HCT116 (cell line): ENCODE data around the gene CCNB2. TPM values are rescaled to one million over a fixed set of nuclear protein-coding genes. Genes with fewer than 3 reads are reported as not detected.

Experiments used
- ATAC-seq: fragments of 200-7000 bp; cut with Tn5 transposase; 2 replicates; pipeline ENCODE4 v1.9.1; 2020; ENCODE audit warnings: mild to moderate bottlenecking, moderate library complexity
- BruUV-seq: library from RNA; stranded (reverse); fragments of 400-500 nt; replicated peaks from 2 replicates; lab custom pipeline; 2021; lab: Mats Ljungman, UMichigan
- CTCF ChIA-PET: fragments of 300-600 bp; sonication (Branson Sonifier 250); formaldehyde crosslinking; loops from one replicate; lab custom pipeline; 2021; ENCODE audit warnings: antibody characterized with exemption; lab: Charles Lee
- POLR2A ChIA-PET: fragments of 300-600, 350-600 bp; sonication (Branson Sonifier 250); formaldehyde crosslinking; loops from one replicate; lab custom pipeline; 2021; ENCODE audit warnings: antibody characterized with exemption; lab: Charles Lee
- RAD21 ChIA-PET, 2 experiments: fragments of 300-600 bp; sonication (Branson Sonifier 250); formaldehyde crosslinking; loops; one replicate each; lab custom pipeline; 2023; ENCODE audit warnings: low total read pairs in 2 of 2; ENCODE audit not compliant: uncharacterized antibody in 2 of 2, unreplicated experiment in 2 of 2, low non-redundant PET in 1 of 2; lab: Charles Lee
- DNase-seq: peaks from one replicate; pipeline ENCODE4 v3.0.0-alpha.2; 2010; ENCODE audit warnings: low read depth, low spot score
- H2AFZ ChIP-seq: fragments of 200-600 bp; shearing (Covaris generic), sonication (generic); 2 replicates; pipeline ENCODE4 v1.6.1; 2017; ENCODE audit warnings: low read depth, mixed run types, mixed read lengths, antibody characterized with exemption, low read length; ENCODE audit not compliant: poor library complexity, severe bottlenecking
- H3K27ac ChIP-seq: 2 replicates; pipeline ENCODE4 v1.5.1; 2012; ENCODE audit warnings: low read depth, low read length
- H3K27me3 ChIP-seq: fragments of 200-600 bp; sonication (generic); 2 replicates; pipeline ENCODE4 v1.6.1; 2016; ENCODE audit warnings: mixed run types, low read length, mixed read lengths; ENCODE audit not compliant: insufficient read depth
- H3K36me3 ChIP-seq, 2 experiments: fragments of 200-500 bp in 1 of 2; fragments of 200-600 bp in 1 of 2; sonication (Bioruptor generic) in 1 of 2; sonication (generic) in 1 of 2; 2 replicates each; pipeline versions ENCODE4 v1.5.1 to v1.6.1; 2014 to 2016; ENCODE audit warnings: low read length in 2 of 2, inconsistent platforms in 1 of 2, mixed read lengths in 1 of 2, mixed run types in 1 of 2; ENCODE audit not compliant: insufficient read depth in 2 of 2, control insufficient read depth in 1 of 2
- H3K4me1 ChIP-seq, 2 experiments: fragments of 200-600 bp in 1 of 2; sonication (generic) in 1 of 2; 2 replicates each; pipeline versions ENCODE4 v1.5.1 to v1.6.1; 2012 to 2017; ENCODE audit warnings: low read length in 2 of 2, inconsistent platforms in 1 of 2, mild to moderate bottlenecking in 1 of 2, mixed read lengths in 1 of 2, mixed run types in 1 of 2, moderate library complexity in 1 of 2; ENCODE audit not compliant: insufficient read depth in 2 of 2, control insufficient read depth in 1 of 2
- H3K4me2 ChIP-seq: fragments of 200-600 bp; sonication (generic); 2 replicates; pipeline ENCODE4 v1.6.1; 2017; ENCODE audit warnings: mixed run types, low read length, mixed read lengths
- H3K4me3 ChIP-seq, 2 experiments: fragments of 200-600 bp in 1 of 2; sonication (generic) in 1 of 2; replicated peaks in 1 of 2; 2 replicates each; pipeline ENCODE4 v1.5.1; 2011 to 2016; ENCODE audit warnings: low read length in 2 of 2, control low read depth in 1 of 2, low read depth in 1 of 2, mild to moderate bottlenecking in 1 of 2, mixed read lengths in 1 of 2, mixed run types in 1 of 2
- H3K79me2 ChIP-seq: fragments of 200-600 bp; sonication (generic); 2 replicates; pipeline ENCODE4 v1.6.1; 2017; ENCODE audit warnings: mild to moderate bottlenecking, mixed run types, low read length, moderate library complexity, mixed read lengths; ENCODE audit not compliant: insufficient read depth
- H3K9ac ChIP-seq: fragments of 200-600 bp; sonication (generic); 2 replicates; pipeline ENCODE4 v1.6.1; 2016; ENCODE audit warnings: low read length, mixed read lengths
- H3K9me2 ChIP-seq: fragments of 200-600 bp; sonication (generic), shearing (Covaris generic); 2 replicates; pipeline ENCODE4 v1.6.1; 2017; ENCODE audit warnings: mixed run types, mild to moderate bottlenecking, moderate library complexity; ENCODE audit not compliant: insufficient read depth
- H3K9me3 ChIP-seq, 2 experiments: fragments of 200-500 bp in 1 of 2; fragments of 200-600 bp in 1 of 2; sonication (Bioruptor generic) in 1 of 2; sonication (generic) in 1 of 2; 2 replicates each; pipeline ENCODE4 v1.6.1; 2014 to 2017; ENCODE audit warnings: low read length in 2 of 2, mixed read lengths in 2 of 2, inconsistent platforms in 1 of 2, low read depth in 1 of 2, mild to moderate bottlenecking in 1 of 2, mixed run types in 1 of 2, moderate library complexity in 1 of 2; ENCODE audit not compliant: control insufficient read depth in 1 of 2, insufficient read depth in 1 of 2
- H4K20me1 ChIP-seq: fragments of 200-600 bp; sonication (generic), shearing (Covaris generic); 2 replicates; pipeline ENCODE4 v1.6.1; 2017; ENCODE audit warnings: mixed run types, mild to moderate bottlenecking, moderate library complexity; ENCODE audit not compliant: insufficient read depth
- ATF3 ChIP-seq: IDR thresholded peaks from 2 replicates; pipeline ENCODE4 v1.6.1; 2012
- CEBPB ChIP-seq: IDR thresholded peaks from 2 replicates; pipeline ENCODE4 v1.6.1; 2012; ENCODE audit warnings: low read depth
- CTCF ChIP-seq, 3 experiments: fragments of 200-600 bp in 1 of 3; sonication (generic) in 1 of 3; IDR thresholded peaks in 2 of 3; conservative IDR thresholded peaks in 1 of 3; 2 replicates each; pipeline ENCODE4 v1.5.1; 2012 to 2017; ENCODE audit warnings: low read depth in 2 of 3, low read length in 2 of 3, antibody characterized with exemption in 1 of 3, borderline replicate concordance in 1 of 3, control low read depth in 1 of 3, mild to moderate bottlenecking in 1 of 3, mixed read lengths in 1 of 3, mixed run types in 1 of 3, moderate library complexity in 1 of 3; ENCODE audit not compliant: insufficient read depth in 1 of 3
- EZH2 ChIP-seq: fragments of 200-600 bp; sonication (generic); IDR thresholded peaks from 2 replicates; pipeline ENCODE4 v1.6.1; 2017; ENCODE audit warnings: antibody characterized with exemption, mixed run types
- EZH2phosphoT487 ChIP-seq: fragments of 200-600 bp; IDR thresholded peaks from 2 replicates; pipeline ENCODE4 v1.6.1; 2018; ENCODE audit warnings: antibody characterized with exemption, borderline replicate concordance
- FOSL1 ChIP-seq: IDR thresholded peaks from 2 replicates; pipeline ENCODE4 v1.6.1; 2012; ENCODE audit warnings: low read depth
- JUND ChIP-seq: IDR thresholded peaks from 2 replicates; pipeline ENCODE4 v1.6.1; 2012
- MAX ChIP-seq: IDR thresholded peaks from 2 replicates; pipeline ENCODE4 v1.6.1; 2012
- POLR2AphosphoS5 ChIP-seq: IDR thresholded peaks from 2 replicates; pipeline ENCODE4 v1.6.1; 2011; ENCODE audit warnings: mild to moderate bottlenecking, low read depth, low read length, moderate library complexity
- RAD21 ChIP-seq: IDR thresholded peaks from 2 replicates; pipeline ENCODE4 v1.6.1; 2012; ENCODE audit warnings: low read depth, mild to moderate bottlenecking
- SIN3A ChIP-seq: IDR thresholded peaks from 2 replicates; pipeline ENCODE4 v1.6.1; 2012; ENCODE audit warnings: low read depth
- SRF ChIP-seq: IDR thresholded peaks from 2 replicates; pipeline ENCODE4 v1.6.1; 2012; ENCODE audit warnings: low read depth
- TCF7L2 ChIP-seq: IDR thresholded peaks from 2 replicates; pipeline ENCODE4 v1.7.0; 2011; ENCODE audit warnings: borderline replicate concordance, inconsistent platforms; ENCODE audit not compliant: insufficient read depth, insufficient read length; ENCODE audit errors: extremely low read depth
- YY1 ChIP-seq: IDR thresholded peaks from 2 replicates; pipeline ENCODE4 v1.6.1; 2011; ENCODE audit warnings: low read length, low read depth, moderate library complexity, mild to moderate bottlenecking; ENCODE audit not compliant: insufficient replicate concordance; ENCODE audit errors: extremely low read depth
- ZFX ChIP-seq: fragments of 450-650 bp; IDR thresholded peaks from 2 replicates; pipeline ENCODE4 v1.6.1; 2017
- intact Hi-C: fragments of 100-400 bp; cut with micrococcal nuclease; formaldehyde crosslinking; loops from 2 replicates; pipeline ENCODE4 v1.10.0; 2022
- total RNA-seq: library from RNA; stranded (reverse); gene quantifications from one replicate; pipeline ENCODE4 v1.2.1, GENCODE V29; 2021; ENCODE audit not compliant: unreplicated experiment
- TF ChIP-seq, protein P1 (sequence below): IDR thresholded peaks from 2 replicates; pipeline ENCODE4 v1.6.1; 2012; ENCODE audit warnings: low read depth

CCNB2 gene
- total RNA-seq, 1 experiment from 2014 or later, result 88.7 TPM

DNA sequence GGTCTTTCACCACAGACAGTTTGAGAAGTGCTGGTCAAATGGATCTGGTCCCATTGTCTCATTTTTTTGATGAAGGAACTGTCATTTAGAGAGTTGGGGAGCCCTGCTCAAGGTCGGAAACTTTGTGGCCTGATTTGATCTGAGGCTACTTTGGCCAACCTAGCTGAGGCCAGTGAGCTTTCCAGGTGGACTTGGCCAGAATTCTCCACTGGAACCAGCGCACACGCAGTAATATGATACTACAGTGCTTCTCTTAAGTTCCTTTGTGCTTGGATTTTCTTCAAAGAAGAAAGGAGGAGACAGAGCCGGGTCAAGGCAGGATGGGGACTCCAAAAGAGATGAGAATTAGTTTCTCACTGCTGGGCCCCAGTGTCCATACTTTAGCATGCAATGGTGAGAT, 50.5 kb downstream of the CCNB2 start:
- Histone ChIP-seq H4K20me1 (no peaks in the 10 kb centered on the region), H3K79me2 (no peaks in the 10 kb centered on the region), H3K36me3 (peaks cover 16 to 22% of the 10 kb centered on the region in 2 experiments), H3K4me3 (no peak overlapping the region), H3K9me3 (no peaks in the 10 kb centered on the region), H3K27ac (no peak overlapping the region), H3K4me1 (no peaks in the 10 kb centered on the region), H3K9me2 (no peaks in the 10 kb centered on the region), H3K27me3 (no peaks in the 10 kb centered on the region), H3K9ac (no peak overlapping the region), H3K4me2 (no peak overlapping the region), H2AFZ (no peak overlapping the region)
- no TSS peak for BruUV-seq
- POLR2A ChIA-PET, result no interaction called here
- DNase-seq, result no peak
- intact Hi-C loops, result no loop called here
- RAD21 ChIA-PET, result no interaction called here
- TF ChIP-seq RAD21 (no peak), SIN3A (no peak), MAX (no peak), ZFX (no peak), YY1 (no peak), FOSL1 (no peak), EZH2phosphoT487 (no peak), ATF3 (no peak), SRF (no peak), JUND (no peak), CEBPB (no peak), EZH2 (no peak), CTCF (IDR thresholded peaks at IDR 0.05 in 2 of 3, conservative IDR thresholded peaks at IDR 0.05 in 1 of 3; ENCODE audit: borderline replicate concordance in 1 of 3, insufficient read depth in 1 of 3, low read depth in 2 of 3, low read length in 2 of 3) (no peak), TCF7L2 (no peak), POLR2AphosphoS5 (no peak)
- TF ChIP-seq, protein P1, sequence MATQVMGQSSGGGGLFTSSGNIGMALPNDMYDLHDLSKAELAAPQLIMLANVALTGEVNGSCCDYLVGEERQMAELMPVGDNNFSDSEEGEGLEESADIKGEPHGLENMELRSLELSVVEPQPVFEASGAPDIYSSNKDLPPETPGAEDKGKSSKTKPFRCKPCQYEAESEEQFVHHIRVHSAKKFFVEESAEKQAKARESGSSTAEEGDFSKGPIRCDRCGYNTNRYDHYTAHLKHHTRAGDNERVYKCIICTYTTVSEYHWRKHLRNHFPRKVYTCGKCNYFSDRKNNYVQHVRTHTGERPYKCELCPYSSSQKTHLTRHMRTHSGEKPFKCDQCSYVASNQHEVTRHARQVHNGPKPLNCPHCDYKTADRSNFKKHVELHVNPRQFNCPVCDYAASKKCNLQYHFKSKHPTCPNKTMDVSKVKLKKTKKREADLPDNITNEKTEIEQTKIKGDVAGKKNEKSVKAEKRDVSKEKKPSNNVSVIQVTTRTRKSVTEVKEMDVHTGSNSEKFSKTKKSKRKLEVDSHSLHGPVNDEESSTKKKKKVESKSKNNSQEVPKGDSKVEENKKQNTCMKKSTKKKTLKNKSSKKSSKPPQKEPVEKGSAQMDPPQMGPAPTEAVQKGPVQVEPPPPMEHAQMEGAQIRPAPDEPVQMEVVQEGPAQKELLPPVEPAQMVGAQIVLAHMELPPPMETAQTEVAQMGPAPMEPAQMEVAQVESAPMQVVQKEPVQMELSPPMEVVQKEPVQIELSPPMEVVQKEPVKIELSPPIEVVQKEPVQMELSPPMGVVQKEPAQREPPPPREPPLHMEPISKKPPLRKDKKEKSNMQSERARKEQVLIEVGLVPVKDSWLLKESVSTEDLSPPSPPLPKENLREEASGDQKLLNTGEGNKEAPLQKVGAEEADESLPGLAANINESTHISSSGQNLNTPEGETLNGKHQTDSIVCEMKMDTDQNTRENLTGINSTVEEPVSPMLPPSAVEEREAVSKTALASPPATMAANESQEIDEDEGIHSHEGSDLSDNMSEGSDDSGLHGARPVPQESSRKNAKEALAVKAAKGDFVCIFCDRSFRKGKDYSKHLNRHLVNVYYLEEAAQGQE, result no peak
- no peak for ATAC-seq
- CTCF ChIA-PET, result no interaction called here
